HG02970 (cell line): ENCODE measurements around the gene STRN4.

Experiments used
- ATAC-seq: cut with Tn5 transposase; IDR thresholded peaks from one replicate; pipeline ENCODE4 v1.9.1; 2021; ENCODE audit warnings: mild to moderate bottlenecking, moderate library complexity, moderate number of reproducible peaks; ENCODE audit not compliant: unreplicated experiment, low FRiP score

STRN4 gene

DNA sequence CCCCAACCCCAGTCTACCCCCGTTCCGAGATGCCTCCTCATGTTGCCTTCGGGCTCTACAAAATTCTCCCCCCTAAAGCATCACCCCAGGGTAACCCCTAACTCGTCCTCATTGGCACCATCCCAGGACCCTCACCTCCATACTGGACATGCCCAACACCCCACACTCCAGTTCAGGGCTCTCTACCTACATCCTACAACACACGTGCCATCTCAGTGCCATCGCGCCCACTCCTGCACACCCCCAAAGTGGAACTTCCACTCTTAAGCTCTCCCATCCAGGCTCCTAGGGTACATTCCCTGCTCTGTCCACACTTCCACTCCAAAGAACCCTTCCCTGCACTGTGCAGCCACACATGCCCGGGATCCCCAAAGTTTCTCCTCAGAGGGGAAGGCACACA is 1.2 kb downstream of the STRN4 start:
- no peak for ATAC-seq

GRCh38 chr19:46744005-46744691 is 2.1 kb downstream of the STRN4 start:
- no peak for ATAC-seq

DNA sequence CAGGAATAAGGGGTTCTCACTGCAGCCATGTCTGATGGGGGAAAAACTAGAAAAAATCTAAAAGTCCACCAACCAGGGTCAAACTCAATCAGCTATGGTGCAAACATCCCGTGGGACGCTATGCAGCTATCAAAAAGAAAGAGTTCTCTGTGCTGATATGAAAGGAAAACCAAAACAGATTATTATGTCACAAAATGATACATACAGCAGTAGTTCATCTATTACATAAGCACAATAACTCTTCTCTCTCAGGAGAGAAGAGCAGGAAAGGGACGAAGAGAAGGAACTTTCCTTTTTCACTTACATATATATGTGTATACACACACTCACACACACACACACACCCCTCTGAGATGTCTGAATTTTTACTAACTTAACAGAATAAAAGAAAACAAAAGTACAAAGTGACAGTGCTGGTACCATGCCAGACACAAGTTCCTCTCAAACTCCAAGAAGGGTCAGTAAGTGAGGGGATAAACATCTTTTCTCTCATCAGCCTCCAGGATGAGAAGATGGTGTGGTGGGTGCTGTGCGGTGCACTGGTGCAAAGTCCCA is 3.2 kb downstream of the STRN4 start:
- ATAC-seq, result no peak

- no peak for ATAC-seq
These were observed 4.8 kb downstream of the STRN4 start for GRCh38 chr19:46741447-46741846.

DNA sequence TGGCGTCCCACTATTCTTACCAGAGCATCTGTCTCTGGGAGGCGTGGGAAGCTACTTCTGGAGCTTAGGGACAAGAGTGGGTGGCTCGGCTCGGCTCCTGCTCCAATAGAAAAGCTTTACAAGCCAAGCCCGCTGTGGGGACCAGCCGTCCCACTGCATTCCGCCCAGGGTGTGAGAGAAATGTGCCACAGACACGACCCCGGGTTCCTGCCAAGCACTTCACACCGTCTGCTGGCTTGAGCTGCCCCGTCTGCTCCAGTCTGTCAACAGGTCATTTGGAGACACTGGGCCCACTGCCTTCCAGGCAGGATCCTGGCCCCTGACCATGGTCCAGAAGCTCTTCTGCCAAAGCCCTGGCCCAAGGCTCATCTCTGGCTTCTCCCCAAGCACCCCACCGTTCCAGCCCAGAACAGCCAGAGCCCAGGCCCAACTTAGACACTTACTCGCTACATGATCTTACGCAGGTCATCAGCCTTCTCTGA is 6.9 kb downstream of the STRN4 start:
- ATAC-seq, result no peak

- no peak for ATAC-seq
These were observed 8.5 kb downstream of the STRN4 start for GRCh38 chr19:46737761-46738171.

- ATAC-seq, result no peak
These were observed 9.0 kb downstream of the STRN4 start for GRCh38 chr19:46737298-46737654.

- no peak for ATAC-seq
These were observed 9.5 kb downstream of the STRN4 start for GRCh38 chr19:46736531-46737297.

GRCh38 chr19:46733690-46734292 is 12.5 kb downstream of the STRN4 start:
- ATAC-seq, result no peak

DNA sequence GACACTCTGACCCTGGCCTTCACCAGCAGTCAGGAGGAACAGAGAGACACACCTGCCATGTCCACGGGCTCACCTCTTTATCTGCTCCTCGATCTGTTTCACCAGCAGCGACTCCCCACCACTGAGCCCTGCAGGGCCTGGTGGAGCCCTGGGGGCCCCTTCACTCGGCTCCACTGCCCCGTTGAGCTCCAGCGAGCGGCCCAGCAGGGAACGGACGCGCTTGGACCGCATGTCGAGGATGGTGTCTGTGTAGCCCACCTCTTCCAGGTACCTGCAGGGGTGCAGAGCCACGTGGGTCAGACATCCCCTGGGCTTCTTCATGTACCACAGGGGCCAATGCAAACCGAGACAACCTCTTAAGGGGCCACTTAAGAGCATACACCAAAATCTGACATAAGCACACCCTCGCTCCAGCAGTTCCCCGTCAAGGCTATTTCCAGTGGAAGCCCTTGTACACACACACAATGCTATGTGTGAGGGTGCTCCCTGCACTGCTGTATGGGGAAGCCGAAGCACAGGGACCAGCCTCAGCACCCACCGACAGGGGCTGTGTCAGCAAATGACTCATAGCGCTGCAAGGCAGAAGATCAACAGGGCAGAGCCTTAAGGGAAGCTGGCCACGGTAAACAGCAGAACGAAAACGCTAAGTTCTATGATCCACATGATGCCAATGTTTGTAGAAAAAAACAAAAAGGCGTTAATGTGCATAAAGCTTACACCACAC is 13.1 kb downstream of the STRN4 start:
- no peak for ATAC-seq

- ATAC-seq, result no peak
These were observed 13.9 kb downstream of the STRN4 start for GRCh38 chr19:46732172-46732938.

- no peak for ATAC-seq
These were observed 14.7 kb downstream of the STRN4 start for GRCh38 chr19:46731584-46731983.

GRCh38 chr19:46731007-46731501 is 15.2 kb downstream of the STRN4 start:
- ATAC-seq, result no peak

DNA sequence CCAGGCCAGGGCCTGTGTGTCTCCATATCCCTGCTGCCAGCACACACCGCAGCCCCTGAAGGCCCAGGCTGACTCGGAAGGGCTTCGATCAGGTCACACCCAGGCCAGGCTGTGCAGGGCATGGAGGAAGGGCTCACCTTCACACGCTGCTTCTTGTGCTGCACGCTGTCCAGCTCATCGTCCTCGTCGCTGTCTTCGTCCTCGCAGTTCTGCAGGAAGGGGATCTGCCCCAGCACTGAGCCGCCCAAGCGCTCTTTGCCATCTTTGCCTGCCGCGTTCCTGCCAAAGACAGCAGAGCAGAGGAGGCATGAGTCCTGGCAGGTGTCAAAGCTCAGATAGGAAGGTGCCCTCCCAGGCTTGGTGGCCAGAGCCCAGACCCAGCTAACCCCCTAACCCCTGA is 15.7 kb downstream of the STRN4 start:
- ATAC-seq, result no peak

GRCh38 chr19:46730187-46730586 is 16.1 kb downstream of the STRN4 start:
- ATAC-seq, result no peak

- ATAC-seq, result no peak
These were observed 16.6 kb downstream of the STRN4 start for GRCh38 chr19:46729696-46730095.

GRCh38 chr19:46728693-46729339 is 17.4 kb downstream of the STRN4 start:
- no peak for ATAC-seq

DNA sequence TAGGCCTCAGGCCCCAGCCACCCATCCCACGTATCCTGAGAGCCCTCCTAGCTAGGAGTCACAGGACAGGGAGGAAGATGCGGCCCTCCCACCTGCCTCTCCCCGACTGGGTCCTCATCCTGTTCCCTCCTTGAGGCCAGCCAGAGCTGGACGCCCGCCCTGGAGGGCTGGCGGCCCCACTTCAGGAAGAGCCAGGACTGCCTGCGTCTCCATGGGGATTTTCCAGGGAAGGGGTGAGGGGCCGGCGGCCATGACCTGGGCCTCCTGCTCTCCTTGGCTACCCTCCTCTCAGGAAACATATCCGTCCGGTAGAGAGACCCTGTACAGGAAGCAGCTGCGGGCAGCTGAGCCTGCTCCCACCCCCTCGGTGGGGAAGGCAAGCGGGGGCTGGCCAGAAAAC is 18.0 kb downstream of the STRN4 start:
- no peak for ATAC-seq

DNA sequence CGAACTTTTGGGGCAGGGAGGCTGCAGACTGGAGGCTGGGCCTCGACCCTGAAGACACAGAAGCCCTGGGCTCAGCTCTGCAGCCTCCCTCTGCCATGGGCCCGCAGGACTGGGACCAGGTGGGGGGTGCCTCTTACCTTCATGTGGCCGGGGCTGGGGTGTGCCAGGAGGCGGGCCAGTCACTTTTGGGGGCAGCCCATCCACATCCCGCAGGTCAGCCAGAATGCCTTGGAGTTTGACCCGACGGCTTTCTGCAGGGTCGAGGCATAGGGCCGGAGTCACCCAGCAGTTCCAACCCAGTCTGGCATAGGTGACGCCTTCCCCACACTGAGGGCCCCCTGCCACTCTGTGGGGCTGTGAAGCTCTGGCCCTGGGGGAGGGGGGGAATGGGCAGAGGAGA is 18.5 kb downstream of the STRN4 start:
- ATAC-seq, result no peak
